Measurements from ENCODE around the gene RIMBP2. TPM values are rescaled to one million over a fixed set of nuclear protein-coding genes. Genes with fewer than 3 reads are reported as not detected.

RIMBP2 gene
- total and polyA plus RNA-seq, 2 donors (not counting 1 experiment from before 2014, with no cell fraction given), result 0.17 TPM; not detected in 1

GRCh38 chr12:130398100-130398848 is 317.8 kb downstream of the RIMBP2 start:
- no peak for DNase-seq (ENCODE audit: low read depth in 2 of 2)
- H3K27me3 ChIP-seq (ENCODE audit: control insufficient read depth, insufficient read depth, low read length), result no peaks in the 10 kb centered on the region
- H3K27ac ChIP-seq (ENCODE audit: insufficient read depth, low read length), result no peak overlapping the region
- H3K9ac ChIP-seq (ENCODE audit: insufficient read depth, low read length), result no peak overlapping the region
- H3K9me3 ChIP-seq (ENCODE audit: control insufficient read depth, insufficient read depth, low read depth, low read length), result no peaks in the 10 kb centered on the region
- H3K4me1 ChIP-seq (ENCODE audit: control insufficient read depth, extremely low read depth, insufficient read depth, low read length), result no peaks in the 10 kb centered on the region
- H3K79me2 ChIP-seq (ENCODE audit: control insufficient read depth, insufficient read depth, low read length), result no peaks in the 10 kb centered on the region
- H3K4me3 ChIP-seq (replicated peaks in 1 of 4; ENCODE audit: control extremely low read depth in 1 of 4, insufficient read depth in 1 of 4, low read depth in 3 of 4, low read length in 4 of 4), result no peak overlapping the region
- TF ChIP-seq EZH2 (IDR thresholded peaks at IDR 0.05; ENCODE audit: low read length, missing control alignments) (no peak), CTCF (conservative IDR thresholded peaks at IDR 0.05 in 1 of 2, IDR thresholded peaks at IDR 0.05 in 1 of 2; ENCODE audit: low read depth in 1 of 2, low read length in 2 of 2) (no peak)
- no peaks in the 10 kb centered on the region for H4K20me1 ChIP-seq (ENCODE audit: control insufficient read depth, extremely low read depth, insufficient read depth, low read length)
- H3K4me2 ChIP-seq (ENCODE audit: extremely low read depth, insufficient read depth, low read length), result no peak overlapping the region
- H3K36me3 ChIP-seq (ENCODE audit: control insufficient read depth, insufficient read depth, low read length), result no peaks in the 10 kb centered on the region
- no peak overlapping the region for H2AFZ ChIP-seq (ENCODE audit: low read length)

DNA sequence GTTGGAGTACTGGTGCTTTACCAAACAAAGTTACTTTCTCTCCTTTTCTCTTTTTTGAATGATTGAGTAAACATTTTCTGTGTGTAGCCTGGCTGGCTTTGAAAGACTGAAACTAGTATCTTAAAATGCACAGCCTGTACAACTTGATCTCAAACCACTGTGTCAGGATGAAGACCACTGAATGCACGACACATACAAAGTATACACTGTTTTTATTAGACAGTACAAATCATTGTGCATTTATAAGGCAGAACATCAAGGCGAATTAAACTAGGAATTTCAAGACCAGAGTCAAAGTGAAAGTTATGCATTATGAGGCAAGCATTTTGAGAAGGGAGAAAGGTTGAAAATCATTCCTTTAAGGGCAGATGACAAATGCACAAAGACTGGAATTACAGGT is 319.4 kb downstream of the RIMBP2 start:
- Histone ChIP-seq H3K4me3 (replicated peaks in 1 of 4; ENCODE audit: control extremely low read depth in 1 of 4, insufficient read depth in 1 of 4, low read depth in 3 of 4, low read length in 4 of 4) (no peak overlapping the region), H3K9me3 (ENCODE audit: control insufficient read depth, insufficient read depth, low read depth, low read length) (no peaks in the 10 kb centered on the region), H2AFZ (ENCODE audit: low read length) (no peak overlapping the region), H3K9ac (ENCODE audit: insufficient read depth, low read length) (no peak overlapping the region), H3K79me2 (ENCODE audit: control insufficient read depth, insufficient read depth, low read length) (no peaks in the 10 kb centered on the region), H3K27ac (ENCODE audit: insufficient read depth, low read length) (no peak overlapping the region), H3K27me3 (ENCODE audit: control insufficient read depth, insufficient read depth, low read length) (no peaks in the 10 kb centered on the region), H4K20me1 (ENCODE audit: control insufficient read depth, extremely low read depth, insufficient read depth, low read length) (no peaks in the 10 kb centered on the region), H3K4me1 (ENCODE audit: control insufficient read depth, extremely low read depth, insufficient read depth, low read length) (no peaks in the 10 kb centered on the region), H3K36me3 (ENCODE audit: control insufficient read depth, insufficient read depth, low read length) (no peaks in the 10 kb centered on the region), H3K4me2 (ENCODE audit: extremely low read depth, insufficient read depth, low read length) (no peak overlapping the region)
- TF ChIP-seq CTCF (conservative IDR thresholded peaks at IDR 0.05 in 1 of 2, IDR thresholded peaks at IDR 0.05 in 1 of 2; ENCODE audit: low read depth in 1 of 2, low read length in 2 of 2) (no peak), EZH2 (IDR thresholded peaks at IDR 0.05; ENCODE audit: low read length, missing control alignments) (no peak)
- DNase-seq (ENCODE audit: low read depth in 2 of 2), result no peak

- Histone ChIP-seq H4K20me1 (ENCODE audit: control insufficient read depth, extremely low read depth, insufficient read depth, low read length) (no peaks in the 10 kb centered on the region), H3K27ac (ENCODE audit: insufficient read depth, low read length) (no peak overlapping the region), H3K36me3 (ENCODE audit: control insufficient read depth, insufficient read depth, low read length) (no peaks in the 10 kb centered on the region), H2AFZ (ENCODE audit: low read length) (no peak overlapping the region), H3K27me3 (ENCODE audit: control insufficient read depth, insufficient read depth, low read length) (no peaks in the 10 kb centered on the region), H3K9ac (ENCODE audit: insufficient read depth, low read length) (no peak overlapping the region), H3K79me2 (ENCODE audit: control insufficient read depth, insufficient read depth, low read length) (no peaks in the 10 kb centered on the region), H3K4me3 (replicated peaks in 1 of 4; ENCODE audit: control extremely low read depth in 1 of 4, insufficient read depth in 1 of 4, low read depth in 3 of 4, low read length in 4 of 4) (no peak overlapping the region), H3K9me3 (ENCODE audit: control insufficient read depth, insufficient read depth, low read depth, low read length) (no peaks in the 10 kb centered on the region), H3K4me1 (ENCODE audit: control insufficient read depth, extremely low read depth, insufficient read depth, low read length) (no peaks in the 10 kb centered on the region), H3K4me2 (ENCODE audit: extremely low read depth, insufficient read depth, low read length) (no peak overlapping the region)
- no peak for DNase-seq (ENCODE audit: low read depth in 2 of 2)
- no peak for TF ChIP-seq CTCF (conservative IDR thresholded peaks at IDR 0.05 in 1 of 2, IDR thresholded peaks at IDR 0.05 in 1 of 2; ENCODE audit: low read depth in 1 of 2, low read length in 2 of 2)
- no peak for TF ChIP-seq EZH2 (IDR thresholded peaks at IDR 0.05; ENCODE audit: low read length, missing control alignments)
These were observed 321.2 kb downstream of the RIMBP2 start for GRCh38 chr12:130394906-130395305.

Measured in fibroblast of lung (primary cell).